ENCODE measurements around the gene DIP2C. TPM values are rescaled to one million over a fixed set of nuclear protein-coding genes. Genes with fewer than 3 reads are reported as not detected.

The DIP2C gene
- total RNA-seq, 1 experiment from 2014 or later = 11.4 TPM

DNA sequence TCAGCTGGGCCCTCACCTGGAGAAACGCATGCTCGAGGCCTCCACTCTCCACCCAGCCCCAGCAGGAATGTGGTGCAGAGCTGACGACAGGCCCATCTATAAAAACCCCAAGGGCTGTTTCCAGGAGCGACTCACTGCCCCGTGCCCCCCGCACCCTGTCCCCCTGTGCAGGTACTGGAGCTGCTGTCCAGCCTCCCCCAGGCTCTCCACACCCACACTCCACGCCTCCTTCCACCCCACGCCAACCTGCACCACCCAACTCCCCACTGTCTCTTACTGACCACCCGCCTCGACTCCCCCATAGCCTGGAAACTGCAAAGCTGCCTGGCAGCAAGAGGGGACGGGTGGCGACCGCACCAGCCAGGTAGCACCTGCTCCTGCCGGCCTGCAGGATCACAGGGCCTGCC, 43.3 kb downstream of the DIP2C start:
- POLR2A ChIA-PET = no interaction called here

DNA sequence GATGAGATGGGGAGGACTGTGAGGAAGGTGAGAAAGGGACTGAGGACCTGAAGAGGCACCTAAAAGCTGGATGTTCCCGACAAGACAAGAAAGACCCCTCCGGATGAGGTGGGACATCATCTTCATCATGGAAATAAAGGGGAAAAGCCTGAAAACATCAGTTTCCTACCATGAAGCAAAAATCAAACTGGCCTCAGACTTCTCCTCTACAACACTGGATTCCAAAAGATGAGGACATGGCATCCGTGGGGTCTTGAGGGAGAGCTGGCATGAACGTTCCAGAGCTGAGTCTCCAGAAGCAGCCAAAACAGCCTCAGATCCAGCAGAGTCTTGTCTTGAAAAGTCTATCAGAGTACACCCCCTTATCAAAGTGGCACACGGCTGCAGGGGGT, 44.5 kb downstream of the DIP2C start:
- Histone ChIP-seq H3K9me3 (no peaks in the 10 kb centered on the region), H3K36me3 (ENCODE audit: control insufficient read depth, insufficient read depth, low read length) (no peaks in the 10 kb centered on the region), H3K4me3 (ENCODE audit: low read depth, low read length) (no peak overlapping the region), H3K27me3 (replicated peaks; ENCODE audit: control insufficient read depth, insufficient read depth, low read length) (no peaks in the 10 kb centered on the region), H3K4me1 (peaks cover 10% of the 10 kb centered on the region)
- POLR2A ChIA-PET = no interaction called here
- Mint-ChIP-seq H3K36me3 (ENCODE audit: insufficient read depth, unreplicated experiment) (peaks cover 4% of the 10 kb centered on the region), H3K27me3 (ENCODE audit: insufficient read depth, unreplicated experiment) (no peaks in the 10 kb centered on the region), H3K9me3 (ENCODE audit: unreplicated experiment) (peaks cover 10% of the 10 kb centered on the region), H3K27ac (ENCODE audit: unreplicated experiment) (no peak overlapping the region), H3K4me3 (ENCODE audit: unreplicated experiment) (no peak overlapping the region), H3K4me1 (ENCODE audit: low read depth, unreplicated experiment) (peaks cover 11% of the 10 kb centered on the region)
- intact Hi-C loops (cut with micrococcal nuclease; ENCODE audit: unreplicated experiment) = no loop called here
- CTCF ChIA-PET = no interaction called here
- BruUV-seq (replicated peaks) = no TSS peak
- TF ChIP-seq, protein P1, sequence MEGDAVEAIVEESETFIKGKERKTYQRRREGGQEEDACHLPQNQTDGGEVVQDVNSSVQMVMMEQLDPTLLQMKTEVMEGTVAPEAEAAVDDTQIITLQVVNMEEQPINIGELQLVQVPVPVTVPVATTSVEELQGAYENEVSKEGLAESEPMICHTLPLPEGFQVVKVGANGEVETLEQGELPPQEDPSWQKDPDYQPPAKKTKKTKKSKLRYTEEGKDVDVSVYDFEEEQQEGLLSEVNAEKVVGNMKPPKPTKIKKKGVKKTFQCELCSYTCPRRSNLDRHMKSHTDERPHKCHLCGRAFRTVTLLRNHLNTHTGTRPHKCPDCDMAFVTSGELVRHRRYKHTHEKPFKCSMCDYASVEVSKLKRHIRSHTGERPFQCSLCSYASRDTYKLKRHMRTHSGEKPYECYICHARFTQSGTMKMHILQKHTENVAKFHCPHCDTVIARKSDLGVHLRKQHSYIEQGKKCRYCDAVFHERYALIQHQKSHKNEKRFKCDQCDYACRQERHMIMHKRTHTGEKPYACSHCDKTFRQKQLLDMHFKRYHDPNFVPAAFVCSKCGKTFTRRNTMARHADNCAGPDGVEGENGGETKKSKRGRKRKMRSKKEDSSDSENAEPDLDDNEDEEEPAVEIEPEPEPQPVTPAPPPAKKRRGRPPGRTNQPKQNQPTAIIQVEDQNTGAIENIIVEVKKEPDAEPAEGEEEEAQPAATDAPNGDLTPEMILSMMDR (IDR thresholded peaks at IDR 0.05; ENCODE audit: insufficient read depth in 1 of 2, low read depth in 1 of 2, low read length in 1 of 2, severe bottlenecking in 1 of 2, unreplicated experiment in 1 of 2) = no peak
- DNase-seq = no peak

More for the DNA sequence above, 43.3 kb downstream of the DIP2C start:
- peaks cover 17% of the 10 kb centered on the region for H3K4me1 Mint-ChIP-seq (ENCODE audit: low read depth, unreplicated experiment)
- peaks cover 14% of the 10 kb centered on the region for H3K36me3 Mint-ChIP-seq (ENCODE audit: insufficient read depth, unreplicated experiment)
- H3K4me1 ChIP-seq = peaks cover 19% of the 10 kb centered on the region
- BruUV-seq (replicated peaks) = no TSS peak
- H3K27me3 Mint-ChIP-seq (ENCODE audit: insufficient read depth, unreplicated experiment) = no peaks in the 10 kb centered on the region
- H3K36me3 ChIP-seq (ENCODE audit: control insufficient read depth, insufficient read depth, low read length) = no peaks in the 10 kb centered on the region
- no peaks in the 10 kb centered on the region for H3K9me3 ChIP-seq
- H3K27me3 ChIP-seq (replicated peaks; ENCODE audit: control insufficient read depth, insufficient read depth, low read length) = no peaks in the 10 kb centered on the region
- H3K27ac Mint-ChIP-seq (ENCODE audit: unreplicated experiment) = peak overlapping the region; percentile 19
- DNase-seq = peak in 1 of 2 experiments; percentile 53
- no peak overlapping the region for H3K4me3 Mint-ChIP-seq (ENCODE audit: unreplicated experiment)
- intact Hi-C loops (cut with micrococcal nuclease; ENCODE audit: unreplicated experiment) = no loop called here
- CTCF ChIA-PET = no interaction called here
- H3K9me3 Mint-ChIP-seq (ENCODE audit: unreplicated experiment) = peaks cover 10% of the 10 kb centered on the region
- TF ChIP-seq, protein P1 (IDR thresholded peaks at IDR 0.05; ENCODE audit: insufficient read depth in 1 of 2, low read depth in 1 of 2, low read length in 1 of 2, severe bottlenecking in 1 of 2, unreplicated experiment in 1 of 2) = no peak
- no peak overlapping the region for H3K4me3 ChIP-seq (ENCODE audit: low read depth, low read length)

DNA sequence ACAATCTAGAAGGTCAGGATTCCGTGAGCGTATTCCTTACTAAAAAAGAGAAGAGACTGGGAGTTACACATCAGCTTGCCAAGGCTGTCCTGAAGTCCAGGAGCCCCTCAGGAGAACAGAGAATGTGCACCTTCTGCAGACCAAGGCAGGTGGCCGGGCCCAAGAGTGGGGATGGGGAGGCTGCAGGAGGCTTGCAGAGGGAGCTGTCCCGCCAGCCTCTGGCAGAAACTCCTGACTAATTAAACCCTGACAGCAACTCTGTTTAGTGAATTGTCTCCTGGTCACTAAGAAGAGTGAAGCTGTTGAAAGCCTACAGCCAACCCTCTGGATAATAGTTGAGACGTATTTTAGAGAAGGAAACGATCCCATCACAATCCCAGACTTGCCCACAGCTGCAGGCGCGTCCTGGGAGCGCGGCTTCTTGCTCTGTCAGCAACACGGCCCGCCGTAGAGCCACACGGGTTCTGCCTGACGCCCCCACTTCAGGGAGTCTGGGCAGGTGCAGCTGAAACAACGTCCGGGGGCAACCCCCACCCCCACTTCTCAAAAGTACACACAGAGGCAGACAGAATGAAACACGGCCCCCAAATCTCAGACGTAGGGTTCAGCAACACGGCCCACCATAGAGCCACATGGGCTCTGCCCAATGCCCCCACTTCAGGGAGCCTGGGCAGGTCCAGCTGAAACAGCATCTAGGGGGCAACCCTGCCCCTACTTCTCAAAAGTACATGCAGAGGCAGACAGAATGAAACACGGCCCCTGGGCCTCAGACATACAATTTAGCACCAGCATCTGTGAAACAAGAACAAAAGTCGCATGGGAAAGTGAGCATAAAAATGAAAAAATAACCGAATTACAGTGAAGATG, 45.2 kb downstream of the DIP2C start:
- Histone ChIP-seq H3K27me3 (replicated peaks; ENCODE audit: control insufficient read depth, insufficient read depth, low read length) (no peaks in the 10 kb centered on the region), H3K36me3 (ENCODE audit: control insufficient read depth, insufficient read depth, low read length) (no peaks in the 10 kb centered on the region), H3K9me3 (no peaks in the 10 kb centered on the region), H3K4me1 (peaks cover 6% of the 10 kb centered on the region), H3K4me3 (ENCODE audit: low read depth, low read length) (no peak overlapping the region)
- peaks cover 11% of the 10 kb centered on the region for H3K4me1 Mint-ChIP-seq (ENCODE audit: low read depth, unreplicated experiment)
- no peak overlapping the region for H3K4me3 Mint-ChIP-seq (ENCODE audit: unreplicated experiment)
- peak in 1 of 2 experiments; percentile 33 for DNase-seq
- ChIA-PET CTCF (no interaction called here), POLR2A (no interaction called here)
- no peak overlapping the region for H3K27ac Mint-ChIP-seq (ENCODE audit: unreplicated experiment)
- H3K27me3 Mint-ChIP-seq (ENCODE audit: insufficient read depth, unreplicated experiment) = no peaks in the 10 kb centered on the region
- peaks cover 10% of the 10 kb centered on the region for H3K9me3 Mint-ChIP-seq (ENCODE audit: unreplicated experiment)
- no TSS peak for BruUV-seq (replicated peaks)
- intact Hi-C loops (cut with micrococcal nuclease; ENCODE audit: unreplicated experiment) = no loop called here
- TF ChIP-seq, protein P1 (IDR thresholded peaks at IDR 0.05; ENCODE audit: insufficient read depth in 1 of 2, low read depth in 1 of 2, low read length in 1 of 2, severe bottlenecking in 1 of 2, unreplicated experiment in 1 of 2) = no peak
- peaks cover 4% of the 10 kb centered on the region for H3K36me3 Mint-ChIP-seq (ENCODE audit: insufficient read depth, unreplicated experiment)
